ENCODE measurements around the gene IGF2.

The IGF2 gene

GRCh38 chr11:2107521-2107920 is 31.7 kb downstream of the IGF2 start:
- Histone ChIP-seq H3K9me3 (ENCODE audit: control insufficient read depth, insufficient read depth, low read depth, low read length) (no peaks in the 10 kb centered on the region), H3K9ac (ENCODE audit: low read length) (no peak overlapping the region), H3K27ac (ENCODE audit: low read depth, low read length) (no peak overlapping the region), H3K27me3 (ENCODE audit: control insufficient read depth, insufficient read depth, low read length) (0 out of 2 replicates have a peak, but pooled peaks cover 3% of the 10 kb centered on the region), H3K36me3 (ENCODE audit: control insufficient read depth, insufficient read depth, low read length) (no peaks in the 10 kb centered on the region), H3K4me3 (ENCODE audit: low read depth, low read length) (no peak overlapping the region), H3K4me1 (ENCODE audit: control insufficient read depth, insufficient read depth, low read length) (peaks cover 10% of the 10 kb centered on the region)

- Histone ChIP-seq H3K27ac (ENCODE audit: low read depth, low read length) (no peak overlapping the region), H3K4me1 (ENCODE audit: control insufficient read depth, insufficient read depth, low read length) (peaks cover 10% of the 10 kb centered on the region), H3K9me3 (ENCODE audit: control insufficient read depth, insufficient read depth, low read depth, low read length) (no peaks in the 10 kb centered on the region), H3K9ac (ENCODE audit: low read length) (no peak overlapping the region), H3K27me3 (ENCODE audit: control insufficient read depth, insufficient read depth, low read length) (0 out of 2 replicates have a peak, but pooled peaks cover 3% of the 10 kb centered on the region), H3K36me3 (ENCODE audit: control insufficient read depth, insufficient read depth, low read length) (no peaks in the 10 kb centered on the region), H3K4me3 (ENCODE audit: low read depth, low read length) (no peak overlapping the region)
Measured at GRCh38 chr11:2106583-2107209, 32.5 kb downstream of the IGF2 start.

- H3K9ac ChIP-seq (ENCODE audit: low read length) = no peak overlapping the region
- H3K27ac ChIP-seq (ENCODE audit: low read depth, low read length) = no peak overlapping the region
- no peaks in the 10 kb centered on the region for H3K9me3 ChIP-seq (ENCODE audit: control insufficient read depth, insufficient read depth, low read depth, low read length)
- 0 out of 2 replicates have a peak, but pooled peaks cover 3% of the 10 kb centered on the region for H3K27me3 ChIP-seq (ENCODE audit: control insufficient read depth, insufficient read depth, low read length)
- H3K4me1 ChIP-seq (ENCODE audit: control insufficient read depth, insufficient read depth, low read length) = peaks cover 10% of the 10 kb centered on the region
- H3K4me3 ChIP-seq (ENCODE audit: low read depth, low read length) = no peak overlapping the region
- no peaks in the 10 kb centered on the region for H3K36me3 ChIP-seq (ENCODE audit: control insufficient read depth, insufficient read depth, low read length)
Measured at GRCh38 chr11:2105511-2105910, 33.7 kb downstream of the IGF2 start.

GRCh38 chr11:2104524-2105440 is 34.4 kb downstream of the IGF2 start:
- Histone ChIP-seq H3K9me3 (ENCODE audit: control insufficient read depth, insufficient read depth, low read depth, low read length) (no peaks in the 10 kb centered on the region), H3K27ac (ENCODE audit: low read depth, low read length) (no peak overlapping the region), H3K36me3 (ENCODE audit: control insufficient read depth, insufficient read depth, low read length) (no peaks in the 10 kb centered on the region), H3K4me3 (ENCODE audit: low read depth, low read length) (no peak overlapping the region), H3K27me3 (ENCODE audit: control insufficient read depth, insufficient read depth, low read length) (0 out of 2 replicates have a peak, but pooled peaks cover 3% of the 10 kb centered on the region), H3K4me1 (ENCODE audit: control insufficient read depth, insufficient read depth, low read length) (peaks cover 15% of the 10 kb centered on the region), H3K9ac (ENCODE audit: low read length) (no peak overlapping the region)

GRCh38 chr11:2103668-2104523 is 35.3 kb downstream of the IGF2 start:
- Histone ChIP-seq H3K27me3 (ENCODE audit: control insufficient read depth, insufficient read depth, low read length) (0 out of 2 replicates have a peak, but pooled peaks cover 3% of the 10 kb centered on the region), H3K27ac (ENCODE audit: low read depth, low read length) (no peak overlapping the region), H3K4me3 (ENCODE audit: low read depth, low read length) (no peak overlapping the region)

GRCh38 chr11:2102883-2103213 is 36.3 kb downstream of the IGF2 start:
- Histone ChIP-seq H3K9ac (ENCODE audit: low read length) (no peak overlapping the region), H3K27ac (ENCODE audit: low read depth, low read length) (no peak overlapping the region), H3K36me3 (ENCODE audit: control insufficient read depth, insufficient read depth, low read length) (no peaks in the 10 kb centered on the region), H3K4me1 (ENCODE audit: control insufficient read depth, insufficient read depth, low read length) (peaks cover 17% of the 10 kb centered on the region), H3K4me3 (ENCODE audit: low read depth, low read length) (no peak overlapping the region), H3K9me3 (ENCODE audit: control insufficient read depth, insufficient read depth, low read depth, low read length) (no peaks in the 10 kb centered on the region), H3K27me3 (ENCODE audit: control insufficient read depth, insufficient read depth, low read length) (peaks cover 8% of the 10 kb centered on the region)

More at GRCh38 chr11:2103668-2104523, 35.3 kb downstream of the IGF2 start:
- Histone ChIP-seq H3K9ac (ENCODE audit: low read length) (no peak overlapping the region), H3K36me3 (ENCODE audit: control insufficient read depth, insufficient read depth, low read length) (no peaks in the 10 kb centered on the region), H3K4me1 (ENCODE audit: control insufficient read depth, insufficient read depth, low read length) (peaks cover 14% of the 10 kb centered on the region; the same call in 1 of the 2 replicates), H3K9me3 (ENCODE audit: control insufficient read depth, insufficient read depth, low read depth, low read length) (no peaks in the 10 kb centered on the region)

GRCh38 chr11:2102132-2102882 is 36.9 kb downstream of the IGF2 start:
- no peak overlapping the region for H3K27ac ChIP-seq (ENCODE audit: low read depth, low read length)

GRCh38 chr11:2101171-2101675 is 38.0 kb downstream of the IGF2 start:
- Histone ChIP-seq H3K9me3 (ENCODE audit: control insufficient read depth, insufficient read depth, low read depth, low read length) (no peaks in the 10 kb centered on the region), H3K27ac (ENCODE audit: low read depth, low read length) (no peak overlapping the region), H3K36me3 (ENCODE audit: control insufficient read depth, insufficient read depth, low read length) (no peaks in the 10 kb centered on the region), H3K4me1 (ENCODE audit: control insufficient read depth, insufficient read depth, low read length) (peaks cover 31% of the 10 kb centered on the region), H3K4me3 (ENCODE audit: low read depth, low read length) (no peak overlapping the region), H3K9ac (ENCODE audit: low read length) (no peak overlapping the region), H3K27me3 (ENCODE audit: control insufficient read depth, insufficient read depth, low read length) (peaks cover 7% of the 10 kb centered on the region)

More at GRCh38 chr11:2102132-2102882, 36.9 kb downstream of the IGF2 start:
- no peak overlapping the region for H3K4me3 ChIP-seq (ENCODE audit: low read depth, low read length)
- no peaks in the 10 kb centered on the region for H3K9me3 ChIP-seq (ENCODE audit: control insufficient read depth, insufficient read depth, low read depth, low read length)
- H3K9ac ChIP-seq (ENCODE audit: low read length) = no peak overlapping the region
- H3K27me3 ChIP-seq (ENCODE audit: control insufficient read depth, insufficient read depth, low read length) = peaks cover 10% of the 10 kb centered on the region
- H3K4me1 ChIP-seq (ENCODE audit: control insufficient read depth, insufficient read depth, low read length) = peaks cover 22% of the 10 kb centered on the region
- H3K36me3 ChIP-seq (ENCODE audit: control insufficient read depth, insufficient read depth, low read length) = no peaks in the 10 kb centered on the region

GRCh38 chr11:2100361-2101170 is 38.6 kb downstream of the IGF2 start:
- H3K9me3 ChIP-seq (ENCODE audit: control insufficient read depth, insufficient read depth, low read depth, low read length) = no peaks in the 10 kb centered on the region
- no peak overlapping the region for H3K9ac ChIP-seq (ENCODE audit: low read length)
- H3K4me1 ChIP-seq (ENCODE audit: control insufficient read depth, insufficient read depth, low read length) = peaks cover 31% of the 10 kb centered on the region
- peaks cover 7% of the 10 kb centered on the region for H3K27me3 ChIP-seq (ENCODE audit: control insufficient read depth, insufficient read depth, low read length)
- H3K27ac ChIP-seq (ENCODE audit: low read depth, low read length) = no peak overlapping the region
- no peak overlapping the region for H3K4me3 ChIP-seq (ENCODE audit: low read depth, low read length)
- no peaks in the 10 kb centered on the region for H3K36me3 ChIP-seq (ENCODE audit: control insufficient read depth, insufficient read depth, low read length)

All from HUES6 (cell line).